GM18909 (cell line): Measurements from ENCODE around the gene ACTR5.
"Not testable (repeated sequence)": the region's sequence is repeated elsewhere in the genome, so short reads cannot be mapped to it uniquely, and the experiment has no call there.

Experiments
- ATAC-seq: cut with Tn5 transposase; IDR thresholded peaks from one replicate; pipeline ENCODE4 v1.9.1; 2021; ENCODE audit warnings: mild to moderate bottlenecking; ENCODE audit not compliant: unreplicated experiment, poor library complexity

Gene ACTR5

GRCh38 chr20:38764567-38765318 lies 16.5 kb downstream of the ACTR5 start:
- no peak for ATAC-seq

- ATAC-seq = no peak
These were observed 17.8 kb downstream of the ACTR5 start for GRCh38 chr20:38766071-38766470.

GRCh38 chr20:38769376-38770295 lies 21.4 kb downstream of the ACTR5 start:
- no peak for ATAC-seq

GRCh38 chr20:38770546-38770945 lies 22.3 kb downstream of the ACTR5 start:
- ATAC-seq = no peak

GRCh38 chr20:38770970-38771369 lies 22.7 kb downstream of the ACTR5 start:
- no peak for ATAC-seq

- no peak for ATAC-seq
These were observed 23.4 kb downstream of the ACTR5 start for GRCh38 chr20:38771621-38772020.

GRCh38 chr20:38774167-38774566 lies 25.9 kb downstream of the ACTR5 start:
- ATAC-seq = no peak

GRCh38 chr20:38776363-38776762 lies 28.1 kb downstream of the ACTR5 start:
- ATAC-seq = no peak

GRCh38 chr20:38779247-38780097 lies 31.2 kb downstream of the ACTR5 start:
- ATAC-seq = no peak

GRCh38 chr20:38782275-38782674 lies 34.0 kb downstream of the ACTR5 start:
- no peak for ATAC-seq

GRCh38 chr20:38787870-38788269 lies 39.6 kb downstream of the ACTR5 start:
- ATAC-seq = no peak

GRCh38 chr20:38789503-38790199 lies 41.4 kb downstream of the ACTR5 start:
- ATAC-seq = no peak

- no peak for ATAC-seq
These were observed 42.2 kb downstream of the ACTR5 start for GRCh38 chr20:38790200-38791053.

GRCh38 chr20:38791291-38791690 lies 43.0 kb downstream of the ACTR5 start:
- no peak for ATAC-seq

- ATAC-seq = no peak
These were observed 43.7 kb downstream of the ACTR5 start for GRCh38 chr20:38791940-38792339.

GRCh38 chr20:38794057-38794456 lies 45.8 kb downstream of the ACTR5 start:
- not testable (repeated sequence) for ATAC-seq

- ATAC-seq = no peak
These were observed 50.0 kb downstream of the ACTR5 start for GRCh38 chr20:38798266-38798665.

- no peak for ATAC-seq
These were observed 50.9 kb downstream of the ACTR5 start for GRCh38 chr20:38799203-38799602.

- ATAC-seq = no peak
These were observed 52.6 kb downstream of the ACTR5 start for GRCh38 chr20:38800882-38801281.
